GM23338 (cell line): Measurements from ENCODE around the gene QRFP. TPM values are rescaled to one million over a fixed set of nuclear protein-coding genes. Genes with fewer than 3 reads are reported as not detected.

ENCODE experiments used
- ATAC-seq: fragments of 200-7000 bp; cut with Tn5 transposase; 3 replicates; pipeline ENCODE4 v1.9.1; 2020
- DNase-seq: peaks from one replicate; pipeline ENCODE4 v3.0.0-alpha.2; 2015; ENCODE audit warnings: low spot score
- H2AFZ ChIP-seq: fragments of 200-600 bp; sonication (generic); 2 replicates; pipeline ENCODE4 v1.8.0; 2016; ENCODE audit warnings: antibody characterized with exemption, mild to moderate bottlenecking, moderate library complexity
- H3F3A ChIP-seq: fragments of 200-600 bp; sonication (generic); replicated peaks from 2 replicates; pipeline ENCODE4 v1.8.0; 2017; ENCODE audit warnings: antibody characterized with exemption, mixed run types, low read depth
- H3K27ac ChIP-seq: fragments of 200-600 bp; sonication (generic); 2 replicates; pipeline ENCODE4 v1.6.1; 2016; ENCODE audit warnings: low read depth
- H3K27me3 ChIP-seq: fragments of 200-600 bp; sonication (generic); 2 replicates; pipeline ENCODE4 v1.8.0; 2016; ENCODE audit warnings: mild to moderate bottlenecking, mixed run types, moderate library complexity; ENCODE audit not compliant: insufficient read depth
- H3K36me3 ChIP-seq: fragments of 200-600 bp; sonication (generic); 2 replicates; pipeline ENCODE4 v1.8.0; 2016; ENCODE audit warnings: mild to moderate bottlenecking; ENCODE audit not compliant: insufficient read depth
- H3K4me1 ChIP-seq: fragments of 200-600 bp; sonication (generic); 2 replicates; pipeline ENCODE4 v1.8.0; 2016; ENCODE audit warnings: mild to moderate bottlenecking, moderate library complexity; ENCODE audit not compliant: insufficient read depth
- H3K4me2 ChIP-seq: fragments of 200-600 bp; sonication (generic); 2 replicates; pipeline ENCODE4 v1.7.1; 2017; ENCODE audit warnings: mixed run types
- H3K4me3 ChIP-seq: fragments of 200-600 bp; sonication (generic); 2 replicates; pipeline ENCODE4 v1.6.1; 2016; ENCODE audit warnings: mixed run types
- H3K79me2 ChIP-seq: fragments of 200-600 bp; sonication (generic); replicated peaks from 2 replicates; pipeline ENCODE4 v1.8.0; 2017; ENCODE audit warnings: mild to moderate bottlenecking; ENCODE audit not compliant: insufficient read depth
- H3K9me2 ChIP-seq: fragments of 200-600 bp; sonication (generic); 2 replicates; pipeline ENCODE4 v1.8.0; 2017; ENCODE audit not compliant: insufficient read depth
- H4K20me1 ChIP-seq: fragments of 200-600 bp; sonication (generic); replicated peaks from 2 replicates; pipeline ENCODE4 v1.8.0; 2017; ENCODE audit warnings: mild to moderate bottlenecking; ENCODE audit not compliant: insufficient read depth
- H3K27ac Mint-ChIP-seq: 2 replicates; pipeline ENCODE4 v1.8.0; 2020; ENCODE audit warnings: inconsistent platforms, mild to moderate bottlenecking, moderate library complexity, mixed read lengths
- H3K27me3 Mint-ChIP-seq: 3 replicates; pipeline ENCODE4 v1.8.0; 2022; ENCODE audit warnings: low read depth, mild to moderate bottlenecking, moderate library complexity, mixed read lengths, inconsistent platforms; ENCODE audit not compliant: insufficient read depth, poor library complexity
- H3K36me3 Mint-ChIP-seq: 3 replicates; pipeline ENCODE4 v1.8.0; 2021; ENCODE audit warnings: low read depth, mild to moderate bottlenecking, inconsistent platforms, moderate library complexity, mixed read lengths
- H3K4me1 Mint-ChIP-seq: 3 replicates; pipeline ENCODE4 v1.8.0; 2020; ENCODE audit warnings: mild to moderate bottlenecking, inconsistent platforms, mixed read lengths
- H3K4me3 Mint-ChIP-seq: 3 replicates; pipeline ENCODE4 v1.8.0; 2021; ENCODE audit warnings: moderate library complexity, mild to moderate bottlenecking, inconsistent platforms, mixed read lengths
- H3K9me3 Mint-ChIP-seq: 3 replicates; pipeline ENCODE4 v1.8.0; 2020; ENCODE audit warnings: moderate library complexity, mild to moderate bottlenecking, inconsistent platforms, mixed read lengths
- CREB1 ChIP-seq: fragments of 250-450 bp; sonication (Bioruptor Pico); IDR thresholded peaks from 2 replicates; pipeline ENCODE4 v1.5.0; 2020; ENCODE audit warnings: low read depth, mild to moderate bottlenecking, moderate library complexity
- CTCF ChIP-seq, 2 experiments: fragments of 200-600 bp in 1 of 2; sonication (generic) in 1 of 2; conservative IDR thresholded peaks; 2 replicates each; pipeline versions ENCODE4 v1.5.1 to v1.6.1; 2016 to 2017; ENCODE audit warnings: antibody characterized with exemption in 2 of 2, low read depth in 2 of 2, mild to moderate bottlenecking in 2 of 2, moderate library complexity in 1 of 2
- ETS1 ChIP-seq: IDR thresholded peaks from 2 replicates; pipeline ENCODE4 v1.6.1; 2016; ENCODE audit warnings: antibody characterized with exemption
- EZH2 ChIP-seq: fragments of 200-600 bp; sonication (generic); IDR thresholded peaks from one replicate; pipeline ENCODE4 v1.8.0; 2017; ENCODE audit warnings: antibody characterized with exemption, mild to moderate bottlenecking, low read depth; ENCODE audit not compliant: unreplicated experiment
- EZH2phosphoT487 ChIP-seq: fragments of 200-600 bp; sonication (generic); IDR thresholded peaks from one replicate; pipeline ENCODE4 v1.8.1; 2018; ENCODE audit warnings: antibody characterized with exemption; ENCODE audit not compliant: unreplicated experiment
- JUNB ChIP-seq: IDR thresholded peaks from one replicate; pipeline ENCODE4 v1.6.1; 2016; ENCODE audit warnings: antibody characterized with exemption; ENCODE audit not compliant: unreplicated experiment
- NANOG ChIP-seq: IDR thresholded peaks from 2 replicates; pipeline ENCODE4 v1.6.1; 2016; ENCODE audit warnings: antibody characterized with exemption, borderline replicate concordance
- POLR2AphosphoS5 ChIP-seq: IDR thresholded peaks from 2 replicates; pipeline ENCODE4 v1.6.1; 2016; ENCODE audit warnings: antibody characterized with exemption, low read depth
- STAT1 ChIP-seq: IDR thresholded peaks from one replicate; pipeline ENCODE4 v1.6.1; 2016; ENCODE audit warnings: antibody characterized with exemption; ENCODE audit not compliant: unreplicated experiment
- ZNF114 ChIP-seq: fragments of 250-450 bp; sonication (Bioruptor Pico); IDR thresholded peaks from 2 replicates; pipeline ENCODE4 v1.5.0; 2020; ENCODE audit warnings: mild to moderate bottlenecking, moderate library complexity
- ZNF331 ChIP-seq: fragments of 250-450 bp; sonication (Bioruptor Pico); IDR thresholded peaks from 2 replicates; pipeline ENCODE4 v1.5.0; 2020; ENCODE audit warnings: low read depth, mild to moderate bottlenecking, moderate library complexity
- polyA plus RNA-seq: library from polyadenylated mRNA; unstranded; fragments of >200 nt; fragmentation: Nextera tagmentation; extraction: Ambion mirVana; gene quantifications from 2 replicates; pipeline ENCODE4 v1.2.1, GENCODE V29; 2016
- total RNA-seq: library from RNA; depleted of rRNA; stranded (reverse); fragments of >200 nt; shearing (Covaris generic); gene quantifications from 2 replicates; pipeline ENCODE4 v1.2.3, GENCODE V29; 2014
- TF ChIP-seq, protein P1 (sequence below): IDR thresholded peaks from one replicate; pipeline ENCODE4 v1.6.1; 2018; ENCODE audit warnings: antibody characterized with exemption; ENCODE audit not compliant: unreplicated experiment
- TF ChIP-seq, protein P2 (sequence below): fragments of 250-450 bp; sonication (Bioruptor Pico); IDR thresholded peaks from 2 replicates; pipeline ENCODE4 v1.5.0; 2020; ENCODE audit warnings: mild to moderate bottlenecking, moderate library complexity

QRFP gene
- total and polyA plus RNA-seq, 2 experiments from 2014 or later = not detected

DNA sequence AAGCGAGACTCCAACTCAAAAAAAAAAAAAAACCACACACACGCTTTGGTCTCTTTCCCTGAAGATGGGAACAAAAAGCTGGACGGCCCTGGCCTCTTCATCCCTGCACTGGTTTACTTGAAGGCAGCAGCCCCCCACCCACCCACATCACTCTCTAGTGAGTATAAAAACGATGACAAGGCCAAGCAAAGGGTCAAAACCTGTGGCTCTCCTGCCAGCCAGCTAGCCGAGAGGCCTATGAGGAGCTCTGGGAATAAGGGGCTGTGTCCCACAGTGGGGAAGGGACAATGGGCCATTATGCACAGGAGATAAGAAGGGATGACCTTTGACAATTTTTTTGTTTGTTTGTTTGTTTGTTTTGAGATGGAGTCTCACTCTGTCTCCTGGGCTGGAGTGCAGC lies 13.1 kb downstream of the QRFP start:
- no peak overlapping the region for H3K4me3 Mint-ChIP-seq
- H3K27me3 Mint-ChIP-seq = peaks cover 6% of the 10 kb centered on the region
- H3K4me1 Mint-ChIP-seq = peaks cover 7% of the 10 kb centered on the region; the same call in 1 of the 3 replicates
- no peaks in the 10 kb centered on the region for H3K9me2 ChIP-seq
- H3K27me3 ChIP-seq = no peaks in the 10 kb centered on the region
- H3K36me3 Mint-ChIP-seq = peaks cover 79% of the 10 kb centered on the region
- H3K4me1 ChIP-seq = no peaks in the 10 kb centered on the region
- no peak overlapping the region for H3K4me3 ChIP-seq
- ATAC-seq = no peak
- 0 out of 2 replicates have a peak overlapping the region, but pooled peaks have one; percentile 19 for H3K27ac ChIP-seq
- H3K79me2 ChIP-seq = no peaks in the 10 kb centered on the region
- no peak overlapping the region for H3K4me2 ChIP-seq
- H2AFZ ChIP-seq = no peak overlapping the region
- no peaks in the 10 kb centered on the region for H3F3A ChIP-seq
- H3K36me3 ChIP-seq = peaks cover 56% of the 10 kb centered on the region
- H4K20me1 ChIP-seq = 0 out of 2 replicates have a peak, but pooled peaks cover 6% of the 10 kb centered on the region
- DNase-seq = no peak
- no peaks in the 10 kb centered on the region for H3K9me3 Mint-ChIP-seq
- peak overlapping the region; percentile 84; the same call in 1 of the 2 replicates for H3K27ac Mint-ChIP-seq
- no peak for TF ChIP-seq EZH2phosphoT487
- TF ChIP-seq CREB1 = no peak
- TF ChIP-seq, protein P1, sequence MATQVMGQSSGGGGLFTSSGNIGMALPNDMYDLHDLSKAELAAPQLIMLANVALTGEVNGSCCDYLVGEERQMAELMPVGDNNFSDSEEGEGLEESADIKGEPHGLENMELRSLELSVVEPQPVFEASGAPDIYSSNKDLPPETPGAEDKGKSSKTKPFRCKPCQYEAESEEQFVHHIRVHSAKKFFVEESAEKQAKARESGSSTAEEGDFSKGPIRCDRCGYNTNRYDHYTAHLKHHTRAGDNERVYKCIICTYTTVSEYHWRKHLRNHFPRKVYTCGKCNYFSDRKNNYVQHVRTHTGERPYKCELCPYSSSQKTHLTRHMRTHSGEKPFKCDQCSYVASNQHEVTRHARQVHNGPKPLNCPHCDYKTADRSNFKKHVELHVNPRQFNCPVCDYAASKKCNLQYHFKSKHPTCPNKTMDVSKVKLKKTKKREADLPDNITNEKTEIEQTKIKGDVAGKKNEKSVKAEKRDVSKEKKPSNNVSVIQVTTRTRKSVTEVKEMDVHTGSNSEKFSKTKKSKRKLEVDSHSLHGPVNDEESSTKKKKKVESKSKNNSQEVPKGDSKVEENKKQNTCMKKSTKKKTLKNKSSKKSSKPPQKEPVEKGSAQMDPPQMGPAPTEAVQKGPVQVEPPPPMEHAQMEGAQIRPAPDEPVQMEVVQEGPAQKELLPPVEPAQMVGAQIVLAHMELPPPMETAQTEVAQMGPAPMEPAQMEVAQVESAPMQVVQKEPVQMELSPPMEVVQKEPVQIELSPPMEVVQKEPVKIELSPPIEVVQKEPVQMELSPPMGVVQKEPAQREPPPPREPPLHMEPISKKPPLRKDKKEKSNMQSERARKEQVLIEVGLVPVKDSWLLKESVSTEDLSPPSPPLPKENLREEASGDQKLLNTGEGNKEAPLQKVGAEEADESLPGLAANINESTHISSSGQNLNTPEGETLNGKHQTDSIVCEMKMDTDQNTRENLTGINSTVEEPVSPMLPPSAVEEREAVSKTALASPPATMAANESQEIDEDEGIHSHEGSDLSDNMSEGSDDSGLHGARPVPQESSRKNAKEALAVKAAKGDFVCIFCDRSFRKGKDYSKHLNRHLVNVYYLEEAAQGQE = no peak
- TF ChIP-seq ZNF114 (CRISPR knock-in tag) = no peak
- TF ChIP-seq, protein P2, sequence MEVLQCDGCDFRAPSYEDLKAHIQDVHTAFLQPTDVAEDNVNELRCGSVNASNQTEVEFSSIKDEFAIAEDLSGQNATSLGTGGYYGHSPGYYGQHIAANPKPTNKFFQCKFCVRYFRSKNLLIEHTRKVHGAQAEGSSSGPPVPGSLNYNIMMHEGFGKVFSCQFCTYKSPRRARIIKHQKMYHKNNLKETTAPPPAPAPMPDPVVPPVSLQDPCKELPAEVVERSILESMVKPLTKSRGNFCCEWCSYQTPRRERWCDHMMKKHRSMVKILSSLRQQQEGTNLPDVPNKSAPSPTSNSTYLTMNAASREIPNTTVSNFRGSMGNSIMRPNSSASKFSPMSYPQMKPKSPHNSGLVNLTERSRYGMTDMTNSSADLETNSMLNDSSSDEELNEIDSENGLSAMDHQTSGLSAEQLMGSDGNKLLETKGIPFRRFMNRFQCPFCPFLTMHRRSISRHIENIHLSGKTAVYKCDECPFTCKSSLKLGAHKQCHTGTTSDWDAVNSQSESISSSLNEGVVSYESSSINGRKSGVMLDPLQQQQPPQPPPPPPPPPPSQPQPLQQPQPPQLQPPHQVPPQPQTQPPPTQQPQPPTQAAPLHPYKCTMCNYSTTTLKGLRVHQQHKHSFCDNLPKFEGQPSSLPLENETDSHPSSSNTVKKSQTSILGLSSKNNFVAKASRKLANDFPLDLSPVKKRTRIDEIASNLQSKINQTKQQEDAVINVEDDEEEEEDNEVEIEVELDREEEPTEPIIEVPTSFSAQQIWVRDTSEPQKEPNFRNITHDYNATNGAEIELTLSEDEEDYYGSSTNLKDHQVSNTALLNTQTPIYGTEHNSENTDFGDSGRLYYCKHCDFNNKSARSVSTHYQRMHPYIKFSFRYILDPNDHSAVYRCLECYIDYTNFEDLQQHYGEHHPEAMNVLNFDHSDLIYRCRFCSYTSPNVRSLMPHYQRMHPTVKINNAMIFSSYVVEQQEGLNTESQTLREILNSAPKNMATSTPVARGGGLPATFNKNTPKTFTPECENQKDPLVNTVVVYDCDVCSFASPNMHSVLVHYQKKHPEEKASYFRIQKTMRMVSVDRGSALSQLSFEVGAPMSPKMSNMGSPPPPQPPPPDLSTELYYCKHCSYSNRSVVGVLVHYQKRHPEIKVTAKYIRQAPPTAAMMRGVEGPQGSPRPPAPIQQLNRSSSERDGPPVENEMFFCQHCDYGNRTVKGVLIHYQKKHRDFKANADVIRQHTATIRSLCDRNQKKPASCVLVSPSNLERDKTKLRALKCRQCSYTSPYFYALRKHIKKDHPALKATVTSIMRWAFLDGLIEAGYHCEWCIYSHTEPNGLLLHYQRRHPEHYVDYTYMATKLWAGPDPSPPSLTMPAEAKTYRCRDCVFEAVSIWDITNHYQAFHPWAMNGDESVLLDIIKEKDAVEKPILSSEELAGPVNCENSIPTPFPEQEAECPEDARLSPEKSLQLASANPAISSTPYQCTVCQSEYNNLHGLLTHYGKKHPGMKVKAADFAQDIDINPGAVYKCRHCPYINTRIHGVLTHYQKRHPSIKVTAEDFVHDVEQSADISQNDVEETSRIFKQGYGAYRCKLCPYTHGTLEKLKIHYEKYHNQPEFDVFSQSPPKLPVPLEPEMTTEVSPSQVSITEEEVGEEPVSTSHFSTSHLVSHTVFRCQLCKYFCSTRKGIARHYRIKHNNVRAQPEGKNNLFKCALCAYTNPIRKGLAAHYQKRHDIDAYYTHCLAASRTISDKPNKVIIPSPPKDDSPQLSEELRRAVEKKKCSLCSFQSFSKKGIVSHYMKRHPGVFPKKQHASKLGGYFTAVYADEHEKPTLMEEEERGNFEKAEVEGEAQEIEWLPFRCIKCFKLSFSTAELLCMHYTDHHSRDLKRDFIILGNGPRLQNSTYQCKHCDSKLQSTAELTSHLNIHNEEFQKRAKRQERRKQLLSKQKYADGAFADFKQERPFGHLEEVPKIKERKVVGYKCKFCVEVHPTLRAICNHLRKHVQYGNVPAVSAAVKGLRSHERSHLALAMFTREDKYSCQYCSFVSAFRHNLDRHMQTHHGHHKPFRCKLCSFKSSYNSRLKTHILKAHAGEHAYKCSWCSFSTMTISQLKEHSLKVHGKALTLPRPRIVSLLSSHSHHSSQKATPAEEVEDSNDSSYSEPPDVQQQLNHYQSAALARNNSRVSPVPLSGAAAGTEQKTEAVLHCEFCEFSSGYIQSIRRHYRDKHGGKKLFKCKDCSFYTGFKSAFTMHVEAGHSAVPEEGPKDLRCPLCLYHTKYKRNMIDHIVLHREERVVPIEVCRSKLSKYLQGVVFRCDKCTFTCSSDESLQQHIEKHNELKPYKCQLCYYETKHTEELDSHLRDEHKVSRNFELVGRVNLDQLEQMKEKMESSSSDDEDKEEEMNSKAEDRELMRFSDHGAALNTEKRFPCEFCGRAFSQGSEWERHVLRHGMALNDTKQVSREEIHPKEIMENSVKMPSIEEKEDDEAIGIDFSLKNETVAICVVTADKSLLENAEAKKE (CRISPR knock-in tag) = no peak
- no peak for TF ChIP-seq JUNB
- TF ChIP-seq POLR2AphosphoS5 = no peak
- no peak for TF ChIP-seq NANOG
- no peak for TF ChIP-seq ETS1
- no peak for TF ChIP-seq ZNF331 (CRISPR knock-in tag)
- no peak for TF ChIP-seq CTCF (conservative IDR thresholded peaks at IDR 0.05; ENCODE audit: low read depth in 2 of 2)
- no peak for TF ChIP-seq EZH2
- TF ChIP-seq STAT1 = no peak
